HEK293 (cell line): ENCODE data around the gene FRY.

Experiments
- ELK4 ChIP-seq: IDR thresholded peaks from 2 replicates; pipeline ENCODE4 v1.6.1; 2011; ENCODE audit warnings: mild to moderate bottlenecking, low read depth, low read length, borderline replicate concordance
- SP2 ChIP-seq: fragments of 450-650 bp; formaldehyde crosslinking; IDR thresholded peaks from 2 replicates; pipeline ENCODE4 v1.5.1; 2016; ENCODE audit warnings: missing biosample characterization, missing genetic modification characterization
- TCF7L2 ChIP-seq: IDR thresholded peaks from 2 replicates; pipeline ENCODE4 v1.6.1; 2011; ENCODE audit warnings: low read depth, mild to moderate bottlenecking, inconsistent platforms, low read length, moderate library complexity, borderline replicate concordance
- ZBTB1 ChIP-seq: fragments of 450-650 bp; formaldehyde crosslinking; IDR thresholded peaks from 2 replicates; pipeline ENCODE4 v1.5.1; 2016; ENCODE audit warnings: missing biosample characterization, missing genetic modification characterization
- ZFP41 ChIP-seq: fragments of 450-650 bp; formaldehyde crosslinking; IDR thresholded peaks from 2 replicates; pipeline ENCODE4 v1.5.1; 2016; ENCODE audit warnings: missing biosample characterization, missing genetic modification characterization, borderline replicate concordance
- ZNF10 ChIP-seq: fragments of 450-650 bp; formaldehyde crosslinking; IDR thresholded peaks from 2 replicates; pipeline ENCODE4 v1.5.1; 2017; ENCODE audit warnings: missing biosample characterization, missing genetic modification characterization
- ZNF18 ChIP-seq: fragments of 450-650 bp; formaldehyde crosslinking; IDR thresholded peaks from 2 replicates; pipeline ENCODE4 v1.5.1; 2016; ENCODE audit warnings: missing biosample characterization, missing genetic modification characterization
- ZNF560 ChIP-seq: fragments of 450-650 bp; formaldehyde crosslinking; IDR thresholded peaks from 2 replicates; pipeline ENCODE4 v1.5.1; 2017; ENCODE audit warnings: missing biosample characterization, missing genetic modification characterization, borderline replicate concordance
- ZNF621 ChIP-seq: fragments of 450-650 bp; formaldehyde crosslinking; IDR thresholded peaks from 2 replicates; pipeline ENCODE4 v1.5.1; 2017; ENCODE audit warnings: missing biosample characterization, missing genetic modification characterization
- ZSCAN18 ChIP-seq: fragments of 450-650 bp; formaldehyde crosslinking; IDR thresholded peaks from 2 replicates; pipeline ENCODE4 v1.5.1; 2016; ENCODE audit warnings: missing biosample characterization, missing genetic modification characterization
- TF ChIP-seq, protein P1 (sequence below): fragments of 450-650 bp; formaldehyde crosslinking; IDR thresholded peaks from 2 replicates; pipeline ENCODE4 v1.5.1; 2016; ENCODE audit warnings: missing biosample characterization, missing genetic modification characterization

GRCh38 chr13:32081591-32081990 lies 50.0 kb downstream of the FRY start:
- TF ChIP-seq ZNF10 (tag by site-specific recombination) = no peak
- TF ChIP-seq ZSCAN18 (tag by site-specific recombination) = no peak
- TF ChIP-seq, protein P1, sequence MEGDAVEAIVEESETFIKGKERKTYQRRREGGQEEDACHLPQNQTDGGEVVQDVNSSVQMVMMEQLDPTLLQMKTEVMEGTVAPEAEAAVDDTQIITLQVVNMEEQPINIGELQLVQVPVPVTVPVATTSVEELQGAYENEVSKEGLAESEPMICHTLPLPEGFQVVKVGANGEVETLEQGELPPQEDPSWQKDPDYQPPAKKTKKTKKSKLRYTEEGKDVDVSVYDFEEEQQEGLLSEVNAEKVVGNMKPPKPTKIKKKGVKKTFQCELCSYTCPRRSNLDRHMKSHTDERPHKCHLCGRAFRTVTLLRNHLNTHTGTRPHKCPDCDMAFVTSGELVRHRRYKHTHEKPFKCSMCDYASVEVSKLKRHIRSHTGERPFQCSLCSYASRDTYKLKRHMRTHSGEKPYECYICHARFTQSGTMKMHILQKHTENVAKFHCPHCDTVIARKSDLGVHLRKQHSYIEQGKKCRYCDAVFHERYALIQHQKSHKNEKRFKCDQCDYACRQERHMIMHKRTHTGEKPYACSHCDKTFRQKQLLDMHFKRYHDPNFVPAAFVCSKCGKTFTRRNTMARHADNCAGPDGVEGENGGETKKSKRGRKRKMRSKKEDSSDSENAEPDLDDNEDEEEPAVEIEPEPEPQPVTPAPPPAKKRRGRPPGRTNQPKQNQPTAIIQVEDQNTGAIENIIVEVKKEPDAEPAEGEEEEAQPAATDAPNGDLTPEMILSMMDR (tag by site-specific recombination) = no peak
- TF ChIP-seq ZBTB1 (tag by site-specific recombination) = no peak
- TF ChIP-seq ELK4 = no peak
- TF ChIP-seq ZNF621 = no peak
- no peak for TF ChIP-seq ZNF18 (tag by site-specific recombination)
- TF ChIP-seq ZFP41 (tag by site-specific recombination) = no peak
- TF ChIP-seq SP2 = no peak
- TF ChIP-seq TCF7L2 = no peak
- TF ChIP-seq ZNF560 (tag by site-specific recombination) = no peak
